Stimulated activated CD4-positive, alpha-beta T cell treated with anti-CD3 and anti-CD28 coated beads, Interleukin-2, amount 100 ng/mL, for 24 hours (primary cell): ENCODE results near the gene EEF1A2.

Experiments
- DNase-seq, 2 donors: peaks; one replicate each; pipeline ENCODE4 v3.0.0-alpha.2; 2020

EEF1A2 gene

DNA sequence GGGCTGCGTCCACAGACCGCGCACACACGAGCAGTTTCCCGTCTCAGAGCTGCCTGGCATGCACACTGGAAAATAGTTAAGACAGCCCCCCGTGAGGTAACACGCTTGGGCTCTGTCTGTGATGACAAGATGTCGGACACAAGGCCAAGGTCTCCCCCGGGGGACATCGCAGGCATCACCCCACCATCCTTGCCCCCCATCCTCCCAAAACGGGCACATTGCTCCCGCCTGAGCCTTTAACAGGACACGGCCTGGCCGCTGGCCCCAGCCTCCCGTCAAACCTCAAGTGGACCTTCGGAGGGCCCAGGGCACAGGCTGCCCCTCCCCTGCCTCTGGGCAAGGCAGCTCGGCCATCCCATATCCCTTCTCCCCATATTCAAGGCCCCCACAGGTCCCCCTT, 32.0 kb downstream of the EEF1A2 start:
- no peak for DNase-seq

- DNase-seq: no peak
Measured at GRCh38 chr20:63466250-63466825, 32.5 kb downstream of the EEF1A2 start.

- DNase-seq: no peak
Measured at GRCh38 chr20:63465380-63466249, 33.3 kb downstream of the EEF1A2 start.

- no peak for DNase-seq
Measured at GRCh38 chr20:63464289-63464635, 34.6 kb downstream of the EEF1A2 start.

DNA sequence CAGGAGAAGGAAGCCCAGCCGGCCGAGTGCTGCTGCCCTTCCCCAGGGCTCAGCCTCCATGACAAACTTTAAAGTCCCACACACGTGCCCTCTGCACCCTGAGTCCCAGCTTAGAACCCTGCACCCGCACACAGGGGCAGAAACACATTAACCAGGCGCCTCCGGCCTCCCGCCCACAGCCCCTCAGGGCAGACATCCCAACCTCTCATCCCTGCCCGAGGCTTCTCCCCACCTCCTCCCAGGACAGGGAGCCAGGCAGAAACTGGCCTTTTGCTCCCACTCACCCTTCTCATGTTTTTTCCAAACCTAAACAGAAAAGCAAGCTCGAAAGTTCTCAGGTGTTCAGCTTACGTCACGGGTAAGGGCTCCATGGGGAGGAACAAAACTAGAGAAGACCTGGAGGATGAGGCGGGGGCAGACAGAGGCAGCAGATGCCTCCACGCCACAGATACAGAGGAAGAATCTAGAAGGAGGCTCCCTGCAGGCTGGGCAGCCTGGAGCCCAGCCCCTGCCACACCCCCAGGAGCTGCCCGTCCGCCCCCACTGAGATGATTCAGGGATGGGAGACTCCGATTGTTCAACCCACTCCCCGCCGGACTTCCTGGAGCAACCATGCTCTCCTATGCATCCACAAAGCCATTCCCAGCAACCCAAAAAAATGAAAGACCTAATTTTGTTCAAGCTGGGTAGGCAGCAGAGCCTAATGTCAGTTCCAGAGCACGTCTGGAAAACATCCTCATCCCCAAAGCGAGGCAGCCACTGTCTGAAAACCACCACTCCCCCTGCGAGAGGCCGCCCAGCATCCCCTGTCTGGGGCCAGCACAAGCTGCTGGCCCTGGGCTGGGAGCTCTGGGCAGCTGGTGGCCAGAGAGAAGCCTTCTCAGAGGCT, 35.2 kb downstream of the EEF1A2 start:
- no peak for DNase-seq

GRCh38 chr20:63462244-63462643, 36.6 kb downstream of the EEF1A2 start:
- DNase-seq: no peak

- peak; percentile 17 to 33 for DNase-seq
Measured at GRCh38 chr20:63461104-63461763, 37.6 kb downstream of the EEF1A2 start.

DNA sequence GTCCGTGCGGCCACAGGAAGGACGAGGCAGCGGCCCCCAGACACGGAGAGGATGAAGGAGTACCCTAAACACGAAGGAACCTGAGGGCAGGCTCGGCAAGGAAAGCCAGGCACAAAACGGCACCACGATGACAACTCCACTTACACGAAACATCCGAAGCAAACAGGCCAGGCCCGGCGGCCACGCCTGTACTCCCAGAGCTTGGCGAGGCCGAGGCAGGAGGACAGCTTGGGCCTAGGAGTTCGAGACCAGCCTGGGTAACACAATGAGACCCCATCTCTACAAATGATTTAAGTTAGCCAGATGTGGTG, 39.9 kb downstream of the EEF1A2 start:
- DNase-seq: no peak

DNA sequence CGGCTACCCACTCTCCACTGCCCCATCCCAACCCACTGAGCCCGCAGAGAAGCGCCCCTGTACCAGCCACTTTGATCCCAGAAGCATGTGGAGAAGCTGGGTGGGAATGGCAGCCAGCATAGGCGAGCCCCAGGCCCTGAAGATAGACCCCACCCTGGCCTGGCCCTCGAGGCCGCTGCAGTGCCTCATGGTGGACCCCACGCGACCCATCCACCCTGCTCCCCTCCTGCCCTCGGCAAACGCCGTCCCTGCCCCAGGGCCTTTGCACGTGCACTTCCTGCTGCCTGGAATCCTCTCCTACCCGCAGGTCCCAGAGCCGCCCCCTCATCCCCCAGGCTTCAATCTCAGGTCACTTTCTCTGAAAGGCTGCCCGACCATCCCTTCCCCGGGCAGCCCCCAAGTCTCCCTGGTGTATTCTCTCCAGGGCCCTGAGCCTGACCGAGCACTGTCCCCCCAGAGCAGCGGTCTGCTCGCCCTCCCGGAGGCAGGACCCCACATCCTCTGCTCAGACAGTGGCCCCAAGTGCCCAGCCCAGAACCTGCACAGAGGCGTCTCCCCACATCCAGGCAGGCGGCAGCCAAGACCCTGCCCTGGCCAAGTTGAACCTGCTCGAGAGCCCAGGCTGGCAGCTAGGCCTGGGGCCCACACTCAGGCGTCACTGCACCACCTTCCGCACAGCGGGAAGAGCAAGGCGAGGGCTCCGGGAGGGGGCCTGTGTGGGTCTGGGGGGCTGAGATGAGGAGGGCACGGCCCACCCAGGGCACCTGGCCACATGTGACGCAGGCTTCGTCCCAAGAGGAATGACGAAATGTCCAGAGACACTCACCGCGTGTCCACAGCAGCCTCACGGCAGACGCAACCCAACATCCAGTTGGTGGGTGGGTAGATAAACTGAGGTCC, 40.5 kb downstream of the EEF1A2 start:
- no peak for DNase-seq

DNA sequence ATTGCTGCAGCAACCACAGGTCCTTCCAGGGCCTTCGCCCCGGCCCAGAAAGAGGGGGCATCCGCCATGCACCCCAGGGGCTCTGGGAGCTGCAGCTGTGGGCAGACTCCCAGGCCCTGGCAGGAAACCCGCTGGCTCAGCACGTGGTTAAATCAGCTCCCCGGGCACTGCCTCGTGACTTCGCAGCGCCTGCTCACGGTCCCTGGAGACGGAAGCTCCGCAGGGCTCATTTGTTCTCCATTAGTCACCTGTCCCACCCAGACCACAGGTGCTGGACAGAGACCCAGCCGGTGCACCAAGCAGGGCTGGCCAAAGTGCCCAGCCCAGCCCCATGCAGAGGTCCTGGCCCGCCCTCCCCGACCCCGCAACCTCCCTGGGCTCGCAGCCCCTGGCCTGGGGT, 41.1 kb downstream of the EEF1A2 start:
- DNase-seq: no peak

GRCh38 chr20:63456429-63457284, 42.2 kb downstream of the EEF1A2 start:
- DNase-seq: no peak

- no peak for DNase-seq
Measured at GRCh38 chr20:63455568-63455859, 43.4 kb downstream of the EEF1A2 start.

DNA sequence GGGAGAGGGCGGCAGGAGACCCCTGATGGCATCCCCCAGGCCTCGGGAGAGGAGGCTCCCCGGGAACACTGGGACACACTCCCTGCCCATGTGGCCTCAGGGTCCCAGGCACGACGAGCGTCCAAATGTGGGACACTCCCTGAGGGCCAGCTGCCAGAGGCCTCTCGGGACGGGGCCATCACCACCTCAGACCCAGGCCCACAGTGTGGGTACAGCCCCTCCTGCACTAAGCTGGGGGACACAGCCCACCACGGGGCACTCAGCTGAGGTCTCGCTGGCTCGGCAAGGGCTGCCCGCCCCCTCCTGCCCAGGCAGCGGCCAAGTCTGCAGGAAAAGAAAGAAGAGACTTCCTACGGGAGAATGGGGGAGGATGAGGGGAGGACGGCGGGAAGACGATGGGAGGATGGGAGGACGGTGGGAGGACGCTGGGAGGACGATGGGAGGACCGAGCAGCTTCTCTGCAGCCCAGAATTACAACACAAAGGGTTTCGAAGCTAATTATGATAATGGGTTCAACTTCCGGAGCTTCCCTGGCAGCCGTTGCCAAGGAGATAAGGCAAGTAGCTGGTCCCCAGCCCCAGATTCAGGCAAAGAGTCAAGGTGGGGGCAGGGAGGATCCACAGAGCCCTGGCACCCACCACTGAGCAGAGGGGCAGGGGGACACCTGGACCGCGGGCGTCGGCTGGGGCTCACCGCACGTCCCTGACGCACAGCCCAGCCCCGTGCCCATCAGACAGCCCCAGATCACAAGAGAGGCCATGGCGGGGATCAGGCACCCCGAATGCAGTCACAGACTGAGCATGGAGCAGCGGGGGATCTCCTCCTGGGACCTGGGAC, 43.9 kb downstream of the EEF1A2 start:
- no peak for DNase-seq

DNA sequence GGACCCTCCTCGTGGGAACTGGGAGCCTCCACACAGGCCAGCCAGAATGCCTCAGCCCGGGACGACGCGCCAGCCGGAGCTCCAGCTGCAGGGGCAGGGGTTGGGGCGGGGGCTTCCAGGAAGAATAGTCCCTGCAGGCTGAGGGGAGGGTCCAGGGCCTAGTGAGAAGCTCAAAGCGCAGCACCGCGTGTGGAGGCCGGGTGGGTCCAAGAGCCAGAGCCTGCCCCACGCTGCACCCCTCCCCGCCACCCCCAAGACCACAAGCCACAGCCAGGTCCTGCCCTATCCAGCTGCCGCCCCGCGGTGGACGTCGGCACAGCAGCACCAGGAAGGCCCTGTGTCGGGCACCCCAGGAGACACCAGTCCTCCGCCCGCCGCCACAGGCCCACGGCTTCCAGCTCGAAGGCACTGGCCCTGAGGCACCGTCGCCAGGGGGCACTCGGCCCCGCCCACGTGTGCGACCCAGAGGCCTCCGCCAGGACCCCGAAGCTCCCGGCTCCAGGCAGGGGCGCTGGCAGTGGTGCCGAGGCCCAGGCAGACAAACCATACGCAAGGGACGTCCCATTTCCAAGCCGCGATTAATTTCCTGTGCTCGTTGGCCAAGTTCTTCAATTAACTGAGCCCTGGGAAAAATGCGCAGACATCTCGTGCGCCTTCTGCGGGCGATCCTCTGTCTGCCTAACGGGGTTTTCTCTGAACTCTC, 45.9 kb downstream of the EEF1A2 start:
- DNase-seq: no peak

DNA sequence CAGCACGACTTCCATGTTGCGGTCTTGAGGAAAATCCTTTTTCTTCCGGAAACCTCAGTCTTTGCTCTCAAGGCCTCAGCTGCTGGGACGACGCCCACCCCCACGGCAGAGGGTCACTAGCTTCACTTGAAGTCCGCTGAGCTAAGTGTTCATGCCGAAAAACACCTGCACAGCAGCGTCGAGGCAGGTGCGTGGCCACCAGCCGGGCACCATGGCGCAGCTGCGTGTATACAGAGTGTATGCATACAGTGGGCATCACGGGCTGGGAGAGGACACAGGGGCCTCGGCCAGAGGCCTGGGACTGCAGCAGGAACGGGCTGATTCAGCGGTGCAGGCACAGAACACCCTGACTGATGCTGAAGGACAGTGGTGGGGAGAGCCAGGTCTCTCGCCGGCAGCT, 46.5 kb downstream of the EEF1A2 start:
- no peak for DNase-seq

DNA sequence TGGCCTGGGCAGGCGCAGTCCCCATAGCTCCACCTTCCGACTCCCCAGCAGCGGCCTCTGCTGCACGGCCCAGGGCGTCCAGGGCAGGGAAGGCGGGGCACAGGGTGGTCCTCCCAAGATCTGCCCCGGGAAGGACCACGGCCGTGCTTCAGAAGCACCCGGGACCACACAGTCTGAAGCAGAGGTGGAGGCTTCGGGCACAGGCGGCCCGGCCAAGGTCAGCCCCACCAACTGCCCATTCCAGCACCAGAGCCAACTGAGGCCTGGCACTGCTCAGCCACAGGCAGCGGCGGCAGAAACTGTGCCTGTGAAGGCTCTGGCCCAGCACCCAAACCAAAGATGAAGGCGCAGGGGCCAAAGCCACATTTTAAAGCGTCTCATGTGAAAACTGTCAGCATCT, 47.1 kb downstream of the EEF1A2 start:
- no peak for DNase-seq

GRCh38 chr20:63449796-63450730, 48.8 kb downstream of the EEF1A2 start:
- DNase-seq: no peak

GRCh38 chr20:63449025-63449424, 49.9 kb downstream of the EEF1A2 start:
- no peak for DNase-seq

- no peak for DNase-seq
Measured at GRCh38 chr20:63448031-63448430, 50.9 kb downstream of the EEF1A2 start.
